ENCODE results near the gene SPDYE4. TPM values are rescaled to one million over a fixed set of nuclear protein-coding genes. Genes with fewer than 3 reads are reported as not detected.

Gene SPDYE4
- polyA plus RNA-seq, 1 experiment: not detected

DNA sequence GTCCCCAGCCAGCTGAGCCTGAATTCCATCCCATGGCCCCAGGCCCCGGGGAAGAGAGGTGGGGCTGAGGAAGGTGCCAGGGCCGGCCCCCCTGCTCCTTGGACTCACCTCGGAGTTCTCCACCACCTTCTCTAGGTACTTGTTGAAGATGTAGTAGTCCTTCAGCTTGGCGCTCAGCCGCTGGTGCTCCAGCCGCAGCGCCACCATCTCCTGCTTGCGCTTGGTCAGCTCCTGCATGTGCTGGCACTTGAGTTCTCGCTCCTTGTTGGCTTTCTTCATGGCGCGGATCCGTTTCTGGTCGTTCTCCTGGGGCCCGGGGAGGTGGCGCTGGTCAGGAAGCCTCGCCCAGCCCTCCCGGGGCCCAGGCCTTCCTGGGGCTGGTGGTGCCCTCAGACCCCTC, 17.0 kb downstream of the SPDYE4 start:
- H3K4me3 ChIP-seq (ENCODE audit: low read depth, low read length): no peak overlapping the region
- no peaks in the 10 kb centered on the region for H3K36me3 ChIP-seq (ENCODE audit: control insufficient read depth, insufficient read depth, low read length)
- POLR2A ChIA-PET: no interaction called here
- TF ChIP-seq, protein P1, sequence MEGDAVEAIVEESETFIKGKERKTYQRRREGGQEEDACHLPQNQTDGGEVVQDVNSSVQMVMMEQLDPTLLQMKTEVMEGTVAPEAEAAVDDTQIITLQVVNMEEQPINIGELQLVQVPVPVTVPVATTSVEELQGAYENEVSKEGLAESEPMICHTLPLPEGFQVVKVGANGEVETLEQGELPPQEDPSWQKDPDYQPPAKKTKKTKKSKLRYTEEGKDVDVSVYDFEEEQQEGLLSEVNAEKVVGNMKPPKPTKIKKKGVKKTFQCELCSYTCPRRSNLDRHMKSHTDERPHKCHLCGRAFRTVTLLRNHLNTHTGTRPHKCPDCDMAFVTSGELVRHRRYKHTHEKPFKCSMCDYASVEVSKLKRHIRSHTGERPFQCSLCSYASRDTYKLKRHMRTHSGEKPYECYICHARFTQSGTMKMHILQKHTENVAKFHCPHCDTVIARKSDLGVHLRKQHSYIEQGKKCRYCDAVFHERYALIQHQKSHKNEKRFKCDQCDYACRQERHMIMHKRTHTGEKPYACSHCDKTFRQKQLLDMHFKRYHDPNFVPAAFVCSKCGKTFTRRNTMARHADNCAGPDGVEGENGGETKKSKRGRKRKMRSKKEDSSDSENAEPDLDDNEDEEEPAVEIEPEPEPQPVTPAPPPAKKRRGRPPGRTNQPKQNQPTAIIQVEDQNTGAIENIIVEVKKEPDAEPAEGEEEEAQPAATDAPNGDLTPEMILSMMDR (IDR thresholded peaks at IDR 0.05; ENCODE audit: insufficient read depth, low read depth, low read length): no peak
- H3K27me3 ChIP-seq (ENCODE audit: control insufficient read depth, insufficient read depth, low read length): peaks cover 4% of the 10 kb centered on the region; the same call in 1 of the 2 replicates
- no peak for DNase-seq (ENCODE audit: low read depth)
- CTCF ChIA-PET: interaction anchor here (1.3 to 1.6 kb wide), 4 partner anchors 10 to 355 kb away, joined by 3 to 5 read pairs (median 4); no protein-coding TSS in a partner anchor

DNA sequence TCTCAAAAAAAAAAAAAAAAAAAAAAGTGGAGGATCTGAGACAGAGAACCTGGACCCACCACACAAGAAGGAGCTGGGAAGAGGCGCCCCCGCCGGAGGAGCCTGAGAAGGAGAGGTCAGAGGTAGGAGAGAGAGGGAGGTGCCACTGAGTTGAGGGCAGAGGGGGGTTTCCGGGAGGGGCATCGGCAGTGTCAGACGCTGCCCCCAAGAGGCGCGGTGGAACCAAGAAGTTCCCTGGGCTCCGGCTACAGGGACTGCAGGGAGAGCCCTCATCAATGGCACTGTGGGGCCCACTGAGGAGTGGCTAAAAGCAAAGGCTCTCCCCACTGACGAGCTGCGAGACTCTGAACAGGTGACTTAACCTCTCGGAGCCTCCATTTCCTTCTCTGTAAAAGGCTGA, 17.9 kb downstream of the SPDYE4 start:
- ChIA-PET CTCF (interaction anchor here (1.4 to 1.6 kb wide), 2 partner anchors 11 to 151 kb away, joined by 3 read pairs; no protein-coding TSS in a partner anchor), POLR2A (no interaction called here)
- TF ChIP-seq, protein P1 (IDR thresholded peaks at IDR 0.05; ENCODE audit: insufficient read depth, low read depth, low read length): no peak

DNA sequence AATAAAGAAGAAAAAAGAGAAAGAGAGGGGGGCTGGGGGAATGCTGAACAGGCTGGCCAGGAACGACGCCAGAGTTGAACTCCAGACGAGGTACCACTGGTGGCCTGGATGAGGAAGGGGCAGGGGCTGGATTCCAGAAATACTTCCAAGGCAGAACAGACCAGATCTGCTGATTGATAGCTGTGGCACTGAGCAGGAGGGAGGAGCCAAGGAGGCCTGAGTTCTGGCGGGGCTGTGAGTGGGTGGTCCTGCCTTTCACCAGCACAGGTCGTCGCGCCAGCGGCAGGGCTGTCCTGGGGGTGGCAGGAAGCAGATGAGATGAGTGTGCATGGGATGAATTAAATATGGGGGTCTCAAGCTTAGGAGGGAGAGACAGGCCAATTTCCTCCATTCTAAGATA, 19.2 kb downstream of the SPDYE4 start:
- Histone ChIP-seq H3K36me3 (ENCODE audit: control insufficient read depth, insufficient read depth, low read length) (no peaks in the 10 kb centered on the region), H3K4me3 (ENCODE audit: low read depth, low read length) (no peak overlapping the region), H3K27me3 (ENCODE audit: control insufficient read depth, insufficient read depth, low read length) (0 out of 2 replicates have a peak, but pooled peaks cover 5% of the 10 kb centered on the region)
- CTCF ChIA-PET: interaction anchor here (1.2 kb wide), 1 partner anchor 164 kb away, joined by 3 read pairs; no protein-coding TSS in a partner anchor
- DNase-seq (ENCODE audit: low read depth): no peak
- TF ChIP-seq, protein P1 (IDR thresholded peaks at IDR 0.05; ENCODE audit: insufficient read depth, low read depth, low read length): no peak
- POLR2A ChIA-PET: interaction anchor here (0.6 kb wide), 1 partner anchor 1474 kb away, joined by 4 read pairs; no protein-coding TSS in a partner anchor

More for the DNA sequence above, 17.9 kb downstream of the SPDYE4 start:
- H3K27me3 ChIP-seq (ENCODE audit: control insufficient read depth, insufficient read depth, low read length): 0 out of 2 replicates have a peak, but pooled peaks cover 5% of the 10 kb centered on the region
- no peak for DNase-seq (ENCODE audit: low read depth)
- no peak overlapping the region for H3K4me3 ChIP-seq (ENCODE audit: low read depth, low read length)
- no peaks in the 10 kb centered on the region for H3K36me3 ChIP-seq (ENCODE audit: control insufficient read depth, insufficient read depth, low read length)

DNA sequence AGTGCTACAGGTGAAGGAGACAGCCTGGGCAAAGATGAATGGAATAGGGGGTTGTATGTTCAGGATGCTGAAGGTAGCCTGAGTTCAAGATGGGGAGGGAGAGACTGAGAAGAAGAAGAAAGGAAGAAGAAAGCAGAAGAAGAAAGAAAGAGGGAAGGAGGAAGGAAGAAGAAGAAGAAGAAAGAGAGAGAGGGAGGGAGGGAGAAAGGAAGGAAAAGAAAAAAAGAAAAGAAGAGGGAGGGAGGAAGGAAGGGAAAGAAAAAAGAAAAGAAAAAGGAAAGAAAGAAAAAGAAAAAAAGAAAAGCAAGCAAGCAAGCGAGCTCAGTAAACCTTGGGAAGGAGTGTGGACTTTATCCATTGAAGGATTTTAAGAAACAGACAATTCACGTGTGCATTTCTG, 21.6 kb downstream of the SPDYE4 start:
- Histone ChIP-seq H3K27me3 (ENCODE audit: control insufficient read depth, insufficient read depth, low read length) (0 out of 2 replicates have a peak, but pooled peaks cover 5% of the 10 kb centered on the region), H3K36me3 (ENCODE audit: control insufficient read depth, insufficient read depth, low read length) (no peaks in the 10 kb centered on the region), H3K4me3 (ENCODE audit: low read depth, low read length) (no peak overlapping the region)
- CTCF ChIA-PET: interaction anchor here (1.0 kb wide), 1 partner anchor 9 kb away, joined by 3 read pairs; no protein-coding TSS in a partner anchor
- POLR2A ChIA-PET: interaction anchor here (0.5 kb wide), 1 partner anchor 144 kb away, joined by 4 read pairs; no protein-coding TSS in a partner anchor
- TF ChIP-seq, protein P1 (IDR thresholded peaks at IDR 0.05; ENCODE audit: insufficient read depth, low read depth, low read length): no peak
- DNase-seq (ENCODE audit: low read depth): no peak

DNA sequence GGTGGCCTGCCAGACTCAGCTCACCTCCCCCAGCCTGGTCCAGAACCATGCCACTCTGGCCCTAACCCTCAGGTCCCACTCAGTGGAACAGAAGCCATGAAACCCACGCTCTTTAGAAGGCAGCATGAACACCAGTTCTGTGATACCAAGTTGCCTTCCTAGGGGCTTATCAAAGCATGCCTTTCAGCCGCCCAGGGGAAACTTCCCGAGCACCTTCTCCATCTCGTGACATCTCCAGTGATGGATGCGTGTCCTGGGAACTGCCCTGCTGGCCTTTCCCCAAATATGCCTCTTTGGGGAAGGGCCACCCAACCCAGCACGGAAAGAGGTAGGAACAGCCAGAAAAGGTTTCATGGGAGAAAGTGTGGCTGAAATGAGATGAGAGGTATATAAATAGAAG, 22.0 kb downstream of the SPDYE4 start:
- Histone ChIP-seq H3K27me3 (ENCODE audit: control insufficient read depth, insufficient read depth, low read length) (0 out of 2 replicates have a peak, but pooled peaks cover 5% of the 10 kb centered on the region), H3K4me3 (ENCODE audit: low read depth, low read length) (no peak overlapping the region), H3K36me3 (ENCODE audit: control insufficient read depth, insufficient read depth, low read length) (no peaks in the 10 kb centered on the region)
- ChIA-PET CTCF (interaction anchor here (1.0 kb wide), 1 partner anchor 9 kb away, joined by 3 read pairs; no protein-coding TSS in a partner anchor), POLR2A (interaction anchor here (0.5 kb wide), 1 partner anchor 144 kb away, joined by 4 read pairs; no protein-coding TSS in a partner anchor)
- TF ChIP-seq, protein P1 (IDR thresholded peaks at IDR 0.05; ENCODE audit: insufficient read depth, low read depth, low read length): no peak
- DNase-seq (ENCODE audit: low read depth): no peak

Data from BJ (cell line).